Measurements from ENCODE around the gene DNAJC15. TPM values are rescaled to one million over a fixed set of nuclear protein-coding genes. Genes with fewer than 3 reads are reported as not detected.

Gene DNAJC15
- total and polyA plus RNA-seq, 2 of the 8 experiments (the other 6 are each of a cell fraction or from before 2014, with no cell fraction given), result 5.8 to 20.8 TPM

DNA sequence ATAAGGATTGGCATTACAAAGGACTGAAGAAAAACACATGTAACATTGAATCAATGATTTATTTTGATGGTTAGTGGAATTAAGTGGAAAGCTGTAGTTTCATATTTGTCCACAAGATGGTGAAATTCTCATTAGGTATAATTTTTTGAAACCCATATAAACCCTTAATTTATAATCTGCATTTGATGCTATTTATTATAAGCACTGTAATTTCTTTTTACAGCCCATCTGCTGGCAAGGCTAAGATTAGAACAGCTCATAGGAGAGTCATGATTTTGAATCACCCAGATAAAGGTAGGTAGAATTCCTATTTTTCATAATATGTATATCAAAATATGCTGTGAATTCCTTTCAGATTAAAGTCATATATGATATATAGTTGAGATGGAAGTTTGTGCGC is 62.2 kb downstream of the DNAJC15 start:
- H3K9me3 ChIP-seq (ENCODE audit: insufficient read depth in 2 of 2, low read depth in 1 of 2, low read length in 1 of 2), result peaks cover 0 to 3% of the 10 kb centered on the region in 2 experiments; a peak in 2 of 4 replicates
- H2BK12ac ChIP-seq (ENCODE audit: low read depth, low read length), result no peak overlapping the region
- no peak overlapping the region for H3K27ac ChIP-seq (ENCODE audit: low read depth, low read length)
- no peak overlapping the region for H2BK120ac ChIP-seq (replicated peaks; ENCODE audit: low read depth, low read length)
- DNase-seq (ENCODE audit: low read depth in 1 of 2, low spot score in 2 of 2) (no peak), FAIRE-seq (no peak)
- H4K8ac ChIP-seq (ENCODE audit: extremely low read depth, insufficient read depth, low read length), result no peak overlapping the region
- H3K23me2 ChIP-seq (ENCODE audit: low read depth, low read length), result no peaks in the 10 kb centered on the region
- no peak overlapping the region for H3K4me3 ChIP-seq (ENCODE audit: extremely low read depth in 1 of 4, insufficient read depth in 2 of 4, low read depth in 3 of 4, low read length in 4 of 4)
- whole genome bisulfite sequencing, 2 experiments (ENCODE audit: extremely low coverage in 1 of 2, insufficient coverage in 1 of 2, insufficient read length in 1 of 2, insufficient replicate concordance in 2 of 2, low coverage in 1 of 2, low lambda C conversion rate in 2 of 2, missing lambda C conversion rate in 1 of 2), result 90% methylated on average over 1 of the region's 1 CpG; no CpG with 5 or more reads in 1 of the 2 experiments
- no peak overlapping the region for H3K56ac ChIP-seq (replicated peaks; ENCODE audit: insufficient read length, low read depth, low read length)
- CTCF ChIA-PET (ENCODE audit: partially characterized antibody), result interaction anchor here (0.7 to 2.9 kb wide), 22 partner anchors 9 to 719 kb away, joined by 3 to 10 read pairs (median 4); no protein-coding TSS in a partner anchor
- no peaks in the 10 kb centered on the region for H3K79me2 ChIP-seq (ENCODE audit: control insufficient read depth in 1 of 2, insufficient read depth in 2 of 2, low read length in 2 of 2)
- H4K20me1 ChIP-seq (replicated peaks in 1 of 2; ENCODE audit: control insufficient read depth in 1 of 2, insufficient read depth in 2 of 2, low read length in 2 of 2), result no peaks in the 10 kb centered on the region
- H3K4me1 ChIP-seq (replicated peaks in 1 of 4; ENCODE audit: control insufficient read depth in 3 of 4, insufficient read depth in 4 of 4, low read length in 3 of 4), result no peaks in the 10 kb centered on the region
- H3K18ac ChIP-seq (ENCODE audit: extremely low read depth, low read length), result no peak overlapping the region
- no peak overlapping the region for H3K14ac ChIP-seq (ENCODE audit: insufficient read length)
- no peak overlapping the region for H3K4me2 ChIP-seq (ENCODE audit: insufficient read depth in 1 of 2, low read depth in 2 of 2, low read length in 2 of 2)
- no peak overlapping the region for H3K9ac ChIP-seq (replicated peaks in 1 of 4; ENCODE audit: extremely low read depth in 1 of 4, low read depth in 3 of 4, low read length in 3 of 4)
- no peak overlapping the region for H2AK5ac ChIP-seq (ENCODE audit: low read depth, low read length)
- H2BK20ac ChIP-seq (ENCODE audit: low read length), result no peak overlapping the region
- H3K36me3 ChIP-seq (ENCODE audit: control insufficient read depth in 2 of 4, insufficient read depth in 4 of 4, low read length in 3 of 4), result no peaks in the 10 kb centered on the region; a peak in 3 of 8 replicates
- H3K27me3 ChIP-seq (replicated peaks in 1 of 4; ENCODE audit: control insufficient read depth in 3 of 4, extremely low read depth in 1 of 4, insufficient read depth in 3 of 4, low read length in 3 of 4), result no peaks in the 10 kb centered on the region
- no peak overlapping the region for H3K23ac ChIP-seq (ENCODE audit: insufficient read length)
- no peak overlapping the region for H2BK15ac ChIP-seq (ENCODE audit: low read length)
- no peak overlapping the region for H2AFZ ChIP-seq (ENCODE audit: low read length)
- no peak overlapping the region for H4K91ac ChIP-seq (replicated peaks; ENCODE audit: insufficient read length, low read length)
- no peak overlapping the region for H3K4ac ChIP-seq (replicated peaks; ENCODE audit: insufficient read length, low read depth, low read length)
- H4K5ac ChIP-seq (ENCODE audit: insufficient read length, low read depth, low read length), result no peak overlapping the region
- H2BK5ac ChIP-seq (ENCODE audit: low read depth, low read length), result no peak overlapping the region
- H3K79me1 ChIP-seq (ENCODE audit: low read depth, low read length), result no peaks in the 10 kb centered on the region
- TF ChIP-seq SIX5 (IDR thresholded peaks at IDR 0.05; ENCODE audit: low read depth, low read length) (no peak), CHD2 (IDR thresholded peaks at IDR 0.05; ENCODE audit: low read length) (no peak), GTF2F1 (IDR thresholded peaks at IDR 0.05; ENCODE audit: borderline replicate concordance, low read depth, low read length) (no peak), ZNF274 (IDR thresholded peaks at IDR 0.05; ENCODE audit: borderline replicate concordance, extremely low read depth, low read length) (no peak), GABPA (IDR thresholded peaks at IDR 0.05; ENCODE audit: borderline replicate concordance, insufficient read depth, low read length) (no peak)
- TF ChIP-seq, protein P1, sequence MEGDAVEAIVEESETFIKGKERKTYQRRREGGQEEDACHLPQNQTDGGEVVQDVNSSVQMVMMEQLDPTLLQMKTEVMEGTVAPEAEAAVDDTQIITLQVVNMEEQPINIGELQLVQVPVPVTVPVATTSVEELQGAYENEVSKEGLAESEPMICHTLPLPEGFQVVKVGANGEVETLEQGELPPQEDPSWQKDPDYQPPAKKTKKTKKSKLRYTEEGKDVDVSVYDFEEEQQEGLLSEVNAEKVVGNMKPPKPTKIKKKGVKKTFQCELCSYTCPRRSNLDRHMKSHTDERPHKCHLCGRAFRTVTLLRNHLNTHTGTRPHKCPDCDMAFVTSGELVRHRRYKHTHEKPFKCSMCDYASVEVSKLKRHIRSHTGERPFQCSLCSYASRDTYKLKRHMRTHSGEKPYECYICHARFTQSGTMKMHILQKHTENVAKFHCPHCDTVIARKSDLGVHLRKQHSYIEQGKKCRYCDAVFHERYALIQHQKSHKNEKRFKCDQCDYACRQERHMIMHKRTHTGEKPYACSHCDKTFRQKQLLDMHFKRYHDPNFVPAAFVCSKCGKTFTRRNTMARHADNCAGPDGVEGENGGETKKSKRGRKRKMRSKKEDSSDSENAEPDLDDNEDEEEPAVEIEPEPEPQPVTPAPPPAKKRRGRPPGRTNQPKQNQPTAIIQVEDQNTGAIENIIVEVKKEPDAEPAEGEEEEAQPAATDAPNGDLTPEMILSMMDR (IDR thresholded peaks at IDR 0.05; ENCODE audit: control extremely low read depth in 1 of 3, insufficient read depth in 1 of 3, low read depth in 1 of 3, low read length in 3 of 3), result peak in 2 of 3 experiments; percentile 3 to 8; a peak in 2 of 4 replicates
- POLR2A ChIA-PET (ENCODE audit: partially characterized antibody), result interaction anchor here (1.0 kb wide), 1 partner anchor 14 kb away, joined by 3 read pairs; no protein-coding TSS in a partner anchor
